Colonic mucosa (tissue), 4 donors: ENCODE results near the gene ZMYM4. TPM values are rescaled to one million over a fixed set of nuclear protein-coding genes. Genes with fewer than 3 reads are reported as not detected.

Experiments
- DNase-seq: peaks from one replicate; pipeline ENCODE4 v3.0.0-alpha.2; 2020
- H3K27ac ChIP-seq: fragments of 200-600 bp; one replicate; pipeline ENCODE4 v1.8.0; 2021
- H3K27me3 ChIP-seq: fragments of 200-600 bp; one replicate; pipeline ENCODE4 v1.8.0; 2021
- H3K36me3 ChIP-seq: fragments of 200-600 bp; one replicate; pipeline ENCODE4 v1.8.0; 2021
- H3K4me1 ChIP-seq: fragments of 200-600 bp; one replicate; pipeline ENCODE4 v1.8.0; 2021; ENCODE audit warnings: mild to moderate bottlenecking
- H3K4me3 ChIP-seq: fragments of 200-600 bp; one replicate; pipeline ENCODE4 v1.8.0; 2021
- H3K9ac ChIP-seq, 2 donors: one replicate each; pipeline ENCODE4 v1.7.0; 2013; ENCODE audit warnings: control low read depth in 2 of 2, low read depth in 2 of 2, low read length in 2 of 2
- H3K9me3 ChIP-seq: fragments of 200-600 bp; one replicate; pipeline ENCODE4 v1.8.0; 2021
- intact Hi-C: fragments of 100-400 bp; cut with DNase I; formaldehyde crosslinking; loops from one replicate; pipeline ENCODE4 v1.14.1; 2022
- total RNA-seq, 2 donors: library from RNA; stranded (reverse); fragmentation: NEBNext Ultra II Directional in 1 of 2; extraction: Animal tissue kit (Norgen Biotek cat#: 25700) in 1 of 2; gene quantifications; one replicate each; pipeline ENCODE4 v1.2.1, GENCODE V29; 2021
- TF ChIP-seq, protein P1 (sequence below): fragments of 200-600 bp; IDR thresholded peaks from one replicate; pipeline ENCODE4 v1.8.0; 2022; ENCODE audit warnings: antibody characterized with exemption, mild to moderate bottlenecking
- donor health status: healthy.
- donor health status: DM: no; HTN: no; CAD: no.
- donor health status: DM: no; HTN: no; CAD: no.

ZMYM4 gene
- total RNA-seq, 2 donors from 2014 or later, result 25.9 to 31.8 TPM

DNA sequence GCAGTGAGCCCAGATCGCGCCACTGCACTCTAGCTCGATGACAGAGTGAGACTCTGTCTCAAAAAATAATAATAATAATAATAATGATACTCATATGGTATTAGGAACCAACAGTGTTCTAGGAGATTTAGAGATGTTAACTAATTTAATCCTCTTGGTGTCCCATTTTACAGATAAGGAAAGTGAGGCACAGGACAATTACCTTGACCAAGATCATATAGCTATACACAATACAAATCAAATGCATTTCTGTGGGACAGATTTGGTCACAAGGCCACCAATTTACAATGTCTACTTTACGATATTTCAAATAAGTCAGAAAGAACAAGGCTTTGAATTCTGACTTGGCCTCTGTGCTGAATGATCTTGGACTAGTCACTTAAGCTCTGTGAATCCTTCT is 2.2 kb upstream of the ZMYM4 start:
- Histone ChIP-seq H3K36me3 (no peaks in the 10 kb centered on the region), H3K4me3 (no peak overlapping the region), H3K4me1 (no peaks in the 10 kb centered on the region), H3K27me3 (no peaks in the 10 kb centered on the region), H3K27ac (no peak overlapping the region), H3K9ac (no peak overlapping the region), H3K9me3 (no peaks in the 10 kb centered on the region)
- no peak for DNase-seq
- TF ChIP-seq, protein P1, sequence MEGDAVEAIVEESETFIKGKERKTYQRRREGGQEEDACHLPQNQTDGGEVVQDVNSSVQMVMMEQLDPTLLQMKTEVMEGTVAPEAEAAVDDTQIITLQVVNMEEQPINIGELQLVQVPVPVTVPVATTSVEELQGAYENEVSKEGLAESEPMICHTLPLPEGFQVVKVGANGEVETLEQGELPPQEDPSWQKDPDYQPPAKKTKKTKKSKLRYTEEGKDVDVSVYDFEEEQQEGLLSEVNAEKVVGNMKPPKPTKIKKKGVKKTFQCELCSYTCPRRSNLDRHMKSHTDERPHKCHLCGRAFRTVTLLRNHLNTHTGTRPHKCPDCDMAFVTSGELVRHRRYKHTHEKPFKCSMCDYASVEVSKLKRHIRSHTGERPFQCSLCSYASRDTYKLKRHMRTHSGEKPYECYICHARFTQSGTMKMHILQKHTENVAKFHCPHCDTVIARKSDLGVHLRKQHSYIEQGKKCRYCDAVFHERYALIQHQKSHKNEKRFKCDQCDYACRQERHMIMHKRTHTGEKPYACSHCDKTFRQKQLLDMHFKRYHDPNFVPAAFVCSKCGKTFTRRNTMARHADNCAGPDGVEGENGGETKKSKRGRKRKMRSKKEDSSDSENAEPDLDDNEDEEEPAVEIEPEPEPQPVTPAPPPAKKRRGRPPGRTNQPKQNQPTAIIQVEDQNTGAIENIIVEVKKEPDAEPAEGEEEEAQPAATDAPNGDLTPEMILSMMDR, result no peak
- intact Hi-C loops, result no loop called here

DNA sequence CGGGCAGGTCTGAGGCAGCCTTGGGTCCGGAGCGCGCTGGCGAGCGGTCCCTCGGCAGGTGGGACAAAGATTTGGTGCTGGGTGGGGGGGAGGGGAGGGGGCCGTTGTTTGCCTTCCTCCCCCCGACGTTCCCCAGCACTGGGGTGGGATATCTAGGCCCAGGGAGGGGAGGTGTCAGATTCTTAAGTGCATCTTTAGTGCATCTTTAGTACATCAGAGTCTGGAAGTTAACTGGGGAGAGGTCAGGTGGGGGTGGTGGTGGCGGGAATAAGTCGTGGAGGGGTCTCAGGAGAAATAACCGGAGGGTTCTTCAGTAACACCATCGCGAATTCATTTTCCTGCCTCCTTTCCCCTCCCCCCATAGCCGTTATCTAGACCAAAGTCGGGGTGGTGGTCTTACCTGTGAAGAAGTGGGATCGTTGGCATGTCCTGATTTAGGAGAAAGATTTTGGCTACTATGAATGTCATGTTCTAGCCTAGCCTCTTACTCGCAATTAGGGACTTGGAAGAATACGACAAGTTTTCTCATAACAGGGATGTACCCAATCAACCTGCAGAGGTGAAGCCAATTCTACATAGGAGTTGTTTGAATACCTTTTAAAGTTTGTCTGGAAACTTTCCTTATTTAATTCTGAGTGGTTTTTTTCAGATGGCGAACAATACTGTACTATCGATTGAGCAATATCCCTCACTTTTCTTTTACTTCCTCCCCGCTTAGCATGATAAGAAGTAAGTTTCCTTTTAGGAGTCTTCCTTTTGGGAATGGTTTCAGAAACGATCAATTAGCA is 886 bp downstream of the ZMYM4 start:
- Histone ChIP-seq H3K4me1 (no peaks in the 10 kb centered on the region), H3K27me3 (no peaks in the 10 kb centered on the region), H3K9me3 (no peaks in the 10 kb centered on the region), H3K9ac (peak overlapping the region; percentile 61 to 89), H3K27ac (peak overlapping the region; percentile 69), H3K4me3 (peak overlapping the region; percentile 79), H3K36me3 (no peaks in the 10 kb centered on the region)
- intact Hi-C loops, result no loop called here
- peak; percentile 21 for DNase-seq
- TF ChIP-seq, protein P1, result no peak

DNA sequence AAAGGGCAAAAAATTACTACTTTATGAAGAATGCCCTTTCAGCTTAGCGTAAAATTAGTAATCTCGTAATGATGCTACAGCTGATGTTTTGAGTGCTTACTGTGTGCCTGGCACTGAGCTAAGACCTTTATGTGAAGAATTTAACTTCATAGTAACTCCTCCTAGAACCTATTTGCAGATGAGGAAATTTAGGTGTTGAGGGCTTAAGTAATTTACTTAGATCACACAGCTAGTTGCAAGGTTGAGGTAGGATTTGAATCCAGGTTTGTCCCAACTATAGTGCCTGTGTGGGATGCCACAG is 1.4 kb downstream of the ZMYM4 start:
- no peaks in the 10 kb centered on the region for H3K9me3 ChIP-seq
- no peak overlapping the region for H3K27ac ChIP-seq
- H3K4me1 ChIP-seq, result no peaks in the 10 kb centered on the region
- peak overlapping the region; percentile 79 for H3K4me3 ChIP-seq
- H3K27me3 ChIP-seq, result no peaks in the 10 kb centered on the region
- TF ChIP-seq, protein P1, result no peak
- H3K36me3 ChIP-seq, result no peaks in the 10 kb centered on the region
- DNase-seq, result no peak
- intact Hi-C loops, result no loop called here
- H3K9ac ChIP-seq, result peak overlapping the region in 1 of 2 donors; percentile 61

DNA sequence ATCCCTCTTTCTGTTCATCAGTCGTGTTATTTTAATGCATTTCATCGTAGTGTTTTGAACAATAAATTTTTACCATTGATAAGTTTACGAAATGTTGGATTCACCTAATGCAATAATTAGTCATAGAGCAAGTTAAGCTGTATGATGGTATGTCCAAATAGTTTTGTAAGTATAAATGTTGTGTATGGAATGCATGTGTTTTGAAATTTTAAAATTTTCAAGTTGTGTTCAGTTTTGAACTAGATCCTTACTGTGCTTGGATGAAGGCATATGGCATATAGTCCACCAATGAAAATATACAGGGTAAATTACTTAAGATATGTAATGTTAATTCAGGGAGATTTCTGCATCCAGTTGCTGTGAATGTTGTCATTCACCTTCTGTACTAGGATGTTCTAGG is 2.3 kb downstream of the ZMYM4 start:
- TF ChIP-seq, protein P1, result no peak
- no peak for DNase-seq
- Histone ChIP-seq H3K9ac (no peak overlapping the region), H3K4me3 (no peak overlapping the region), H3K27me3 (no peaks in the 10 kb centered on the region), H3K27ac (no peak overlapping the region), H3K9me3 (no peaks in the 10 kb centered on the region), H3K36me3 (no peaks in the 10 kb centered on the region), H3K4me1 (no peaks in the 10 kb centered on the region)
- intact Hi-C loops, result no loop called here

DNA sequence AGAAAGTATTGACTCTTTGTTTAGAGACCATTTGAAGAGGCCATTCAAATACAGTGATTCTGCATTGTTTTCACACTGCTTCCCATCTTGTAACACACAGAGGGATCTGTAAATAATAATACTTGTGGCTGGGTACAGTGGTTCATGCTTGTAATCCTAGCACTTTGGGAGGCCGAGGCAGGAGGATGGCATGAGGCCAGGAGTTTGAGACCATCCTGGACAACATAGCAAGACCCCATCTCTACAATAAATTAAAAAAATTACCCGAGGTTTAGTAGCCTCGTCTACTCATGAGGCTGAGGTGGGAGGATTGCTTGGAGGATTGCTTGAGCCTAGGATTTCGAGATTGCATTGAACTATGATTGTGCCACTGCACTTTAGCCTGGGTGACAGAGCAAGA is 5.7 kb downstream of the ZMYM4 start:
- Histone ChIP-seq H3K27ac (no peak overlapping the region), H3K4me1 (no peaks in the 10 kb centered on the region), H3K4me3 (no peak overlapping the region), H3K9ac (no peak overlapping the region), H3K9me3 (no peaks in the 10 kb centered on the region), H3K36me3 (no peaks in the 10 kb centered on the region), H3K27me3 (no peaks in the 10 kb centered on the region)
- TF ChIP-seq, protein P1, result no peak
- DNase-seq, result no peak
- intact Hi-C loops, result no loop called here
